ENCODE data around the gene ZNF385B.
"Not testable (repeated sequence)": the region's sequence is repeated elsewhere in the genome, so short reads cannot be mapped to it uniquely, and the experiment has no call there.

ZNF385B gene

GRCh38 chr2:179861416-179862067 is at the start of gene ZNF385B:
Gene ZNF385B, minus strand, starts transcription at chr2:179861612.
- FAIRE-seq: no peak

- no peak for FAIRE-seq
Measured at GRCh38 chr2:179910735-179911113, 49.3 kb upstream of the ZNF385B start.

- FAIRE-seq: no peak
Measured at GRCh38 chr2:179909845-179910734, 48.7 kb upstream of the ZNF385B start.

GRCh38 chr2:179900655-179901054 is 39.2 kb upstream of the ZNF385B start:
- no peak for FAIRE-seq

GRCh38 chr2:179899666-179900065 is 38.3 kb upstream of the ZNF385B start:
- FAIRE-seq: no peak

GRCh38 chr2:179898873-179899272 is 37.5 kb upstream of the ZNF385B start:
- no peak for FAIRE-seq

GRCh38 chr2:179893616-179894015 is 32.2 kb upstream of the ZNF385B start:
- no peak for FAIRE-seq

- FAIRE-seq: no peak
Measured at GRCh38 chr2:179891237-179891636, 29.8 kb upstream of the ZNF385B start.

GRCh38 chr2:179890666-179891065 is 29.3 kb upstream of the ZNF385B start:
- FAIRE-seq: no peak

GRCh38 chr2:179888642-179889041 is 27.2 kb upstream of the ZNF385B start:
- not testable (repeated sequence) for FAIRE-seq

- FAIRE-seq: no peak
Measured at GRCh38 chr2:179884193-179884592, 22.8 kb upstream of the ZNF385B start.

- no peak for FAIRE-seq
Measured at GRCh38 chr2:179882851-179883806, 21.7 kb upstream of the ZNF385B start.

GRCh38 chr2:179877601-179878364 is 16.4 kb upstream of the ZNF385B start:
- no peak for FAIRE-seq

GRCh38 chr2:179876266-179876665 is 14.9 kb upstream of the ZNF385B start:
- FAIRE-seq: no peak

GRCh38 chr2:179875864-179876263 is 14.5 kb upstream of the ZNF385B start:
- FAIRE-seq: no peak

- no peak for FAIRE-seq
Measured at GRCh38 chr2:179862898-179863458, 1.6 kb upstream of the ZNF385B start.

- FAIRE-seq: no peak
Measured at GRCh38 chr2:179861027-179861415, 391 bp downstream of the ZNF385B start.

GRCh38 chr2:179860255-179861026 is 971 bp downstream of the ZNF385B start:
- FAIRE-seq: no peak

- no peak for FAIRE-seq
Measured at GRCh38 chr2:179859523-179859922, 1.9 kb downstream of the ZNF385B start.

GRCh38 chr2:179857236-179857635 is 4.2 kb downstream of the ZNF385B start:
- FAIRE-seq: no peak

- no peak for FAIRE-seq
Measured at GRCh38 chr2:179856205-179856604, 5.2 kb downstream of the ZNF385B start.
